Measurements from ENCODE around the gene RAD9A.

- TF ChIP-seq, protein P1, sequence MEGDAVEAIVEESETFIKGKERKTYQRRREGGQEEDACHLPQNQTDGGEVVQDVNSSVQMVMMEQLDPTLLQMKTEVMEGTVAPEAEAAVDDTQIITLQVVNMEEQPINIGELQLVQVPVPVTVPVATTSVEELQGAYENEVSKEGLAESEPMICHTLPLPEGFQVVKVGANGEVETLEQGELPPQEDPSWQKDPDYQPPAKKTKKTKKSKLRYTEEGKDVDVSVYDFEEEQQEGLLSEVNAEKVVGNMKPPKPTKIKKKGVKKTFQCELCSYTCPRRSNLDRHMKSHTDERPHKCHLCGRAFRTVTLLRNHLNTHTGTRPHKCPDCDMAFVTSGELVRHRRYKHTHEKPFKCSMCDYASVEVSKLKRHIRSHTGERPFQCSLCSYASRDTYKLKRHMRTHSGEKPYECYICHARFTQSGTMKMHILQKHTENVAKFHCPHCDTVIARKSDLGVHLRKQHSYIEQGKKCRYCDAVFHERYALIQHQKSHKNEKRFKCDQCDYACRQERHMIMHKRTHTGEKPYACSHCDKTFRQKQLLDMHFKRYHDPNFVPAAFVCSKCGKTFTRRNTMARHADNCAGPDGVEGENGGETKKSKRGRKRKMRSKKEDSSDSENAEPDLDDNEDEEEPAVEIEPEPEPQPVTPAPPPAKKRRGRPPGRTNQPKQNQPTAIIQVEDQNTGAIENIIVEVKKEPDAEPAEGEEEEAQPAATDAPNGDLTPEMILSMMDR (IDR thresholded peaks at IDR 0.05; ENCODE audit: low read depth, low read length): peak; percentile 97
- TF ChIP-seq EZH2phosphoT487 (IDR thresholded peaks at IDR 0.05; ENCODE audit: low read depth): no peak
These were observed 34.8 kb upstream of the RAD9A start for GRCh38 chr11:67356864-67357561.
